GM23338 (cell line): ENCODE results near the gene ENPP5. TPM values are rescaled to one million over a fixed set of nuclear protein-coding genes. Genes with fewer than 3 reads are reported as not detected.

Source experiments
- ATAC-seq: fragments of 200-7000 bp; cut with Tn5 transposase; 3 replicates; pipeline ENCODE4 v1.9.1; 2020
- DNase-seq: peaks from one replicate; pipeline ENCODE4 v3.0.0-alpha.2; 2015; ENCODE audit warnings: low spot score
- H2AFZ ChIP-seq: fragments of 200-600 bp; sonication (generic); 2 replicates; pipeline ENCODE4 v1.8.0; 2016; ENCODE audit warnings: antibody characterized with exemption, mild to moderate bottlenecking, moderate library complexity
- H3F3A ChIP-seq: fragments of 200-600 bp; sonication (generic); replicated peaks from 2 replicates; pipeline ENCODE4 v1.8.0; 2017; ENCODE audit warnings: antibody characterized with exemption, mixed run types, low read depth
- H3K27ac ChIP-seq: fragments of 200-600 bp; sonication (generic); 2 replicates; pipeline ENCODE4 v1.6.1; 2016; ENCODE audit warnings: low read depth
- H3K27me3 ChIP-seq: fragments of 200-600 bp; sonication (generic); 2 replicates; pipeline ENCODE4 v1.8.0; 2016; ENCODE audit warnings: mild to moderate bottlenecking, mixed run types, moderate library complexity; ENCODE audit not compliant: insufficient read depth
- H3K36me3 ChIP-seq: fragments of 200-600 bp; sonication (generic); 2 replicates; pipeline ENCODE4 v1.8.0; 2016; ENCODE audit warnings: mild to moderate bottlenecking; ENCODE audit not compliant: insufficient read depth
- H3K4me1 ChIP-seq: fragments of 200-600 bp; sonication (generic); 2 replicates; pipeline ENCODE4 v1.8.0; 2016; ENCODE audit warnings: mild to moderate bottlenecking, moderate library complexity; ENCODE audit not compliant: insufficient read depth
- H3K4me2 ChIP-seq: fragments of 200-600 bp; sonication (generic); 2 replicates; pipeline ENCODE4 v1.7.1; 2017; ENCODE audit warnings: mixed run types
- H3K4me3 ChIP-seq: fragments of 200-600 bp; sonication (generic); 2 replicates; pipeline ENCODE4 v1.6.1; 2016; ENCODE audit warnings: mixed run types
- H3K79me2 ChIP-seq: fragments of 200-600 bp; sonication (generic); replicated peaks from 2 replicates; pipeline ENCODE4 v1.8.0; 2017; ENCODE audit warnings: mild to moderate bottlenecking; ENCODE audit not compliant: insufficient read depth
- H3K9me2 ChIP-seq: fragments of 200-600 bp; sonication (generic); 2 replicates; pipeline ENCODE4 v1.8.0; 2017; ENCODE audit not compliant: insufficient read depth
- H4K20me1 ChIP-seq: fragments of 200-600 bp; sonication (generic); replicated peaks from 2 replicates; pipeline ENCODE4 v1.8.0; 2017; ENCODE audit warnings: mild to moderate bottlenecking; ENCODE audit not compliant: insufficient read depth
- H3K27ac Mint-ChIP-seq: 2 replicates; pipeline ENCODE4 v1.8.0; 2020; ENCODE audit warnings: inconsistent platforms, mild to moderate bottlenecking, moderate library complexity, mixed read lengths
- H3K27me3 Mint-ChIP-seq: 3 replicates; pipeline ENCODE4 v1.8.0; 2022; ENCODE audit warnings: low read depth, mild to moderate bottlenecking, moderate library complexity, mixed read lengths, inconsistent platforms; ENCODE audit not compliant: insufficient read depth, poor library complexity
- H3K36me3 Mint-ChIP-seq: 3 replicates; pipeline ENCODE4 v1.8.0; 2021; ENCODE audit warnings: low read depth, mild to moderate bottlenecking, inconsistent platforms, moderate library complexity, mixed read lengths
- H3K4me1 Mint-ChIP-seq: 3 replicates; pipeline ENCODE4 v1.8.0; 2020; ENCODE audit warnings: mild to moderate bottlenecking, inconsistent platforms, mixed read lengths
- H3K4me3 Mint-ChIP-seq: 3 replicates; pipeline ENCODE4 v1.8.0; 2021; ENCODE audit warnings: moderate library complexity, mild to moderate bottlenecking, inconsistent platforms, mixed read lengths
- H3K9me3 Mint-ChIP-seq: 3 replicates; pipeline ENCODE4 v1.8.0; 2020; ENCODE audit warnings: moderate library complexity, mild to moderate bottlenecking, inconsistent platforms, mixed read lengths
- CREB1 ChIP-seq: fragments of 250-450 bp; sonication (Bioruptor Pico); IDR thresholded peaks from 2 replicates; pipeline ENCODE4 v1.5.0; 2020; ENCODE audit warnings: low read depth, mild to moderate bottlenecking, moderate library complexity
- CTCF ChIP-seq, 2 experiments: fragments of 200-600 bp in 1 of 2; sonication (generic) in 1 of 2; conservative IDR thresholded peaks; 2 replicates each; pipeline versions ENCODE4 v1.5.1 to v1.6.1; 2016 to 2017; ENCODE audit warnings: antibody characterized with exemption in 2 of 2, low read depth in 2 of 2, mild to moderate bottlenecking in 2 of 2, moderate library complexity in 1 of 2
- ETS1 ChIP-seq: IDR thresholded peaks from 2 replicates; pipeline ENCODE4 v1.6.1; 2016; ENCODE audit warnings: antibody characterized with exemption
- EZH2 ChIP-seq: fragments of 200-600 bp; sonication (generic); IDR thresholded peaks from one replicate; pipeline ENCODE4 v1.8.0; 2017; ENCODE audit warnings: antibody characterized with exemption, mild to moderate bottlenecking, low read depth; ENCODE audit not compliant: unreplicated experiment
- EZH2phosphoT487 ChIP-seq: fragments of 200-600 bp; sonication (generic); IDR thresholded peaks from one replicate; pipeline ENCODE4 v1.8.1; 2018; ENCODE audit warnings: antibody characterized with exemption; ENCODE audit not compliant: unreplicated experiment
- JUNB ChIP-seq: IDR thresholded peaks from one replicate; pipeline ENCODE4 v1.6.1; 2016; ENCODE audit warnings: antibody characterized with exemption; ENCODE audit not compliant: unreplicated experiment
- NANOG ChIP-seq: IDR thresholded peaks from 2 replicates; pipeline ENCODE4 v1.6.1; 2016; ENCODE audit warnings: antibody characterized with exemption, borderline replicate concordance
- POLR2AphosphoS5 ChIP-seq: IDR thresholded peaks from 2 replicates; pipeline ENCODE4 v1.6.1; 2016; ENCODE audit warnings: antibody characterized with exemption, low read depth
- REST ChIP-seq: IDR thresholded peaks from one replicate; pipeline ENCODE4 v1.6.1; 2018; ENCODE audit warnings: antibody characterized with exemption; ENCODE audit not compliant: unreplicated experiment
- STAT1 ChIP-seq: IDR thresholded peaks from one replicate; pipeline ENCODE4 v1.6.1; 2016; ENCODE audit warnings: antibody characterized with exemption; ENCODE audit not compliant: unreplicated experiment
- ZNF114 ChIP-seq: fragments of 250-450 bp; sonication (Bioruptor Pico); IDR thresholded peaks from 2 replicates; pipeline ENCODE4 v1.5.0; 2020; ENCODE audit warnings: mild to moderate bottlenecking, moderate library complexity
- ZNF331 ChIP-seq: fragments of 250-450 bp; sonication (Bioruptor Pico); IDR thresholded peaks from 2 replicates; pipeline ENCODE4 v1.5.0; 2020; ENCODE audit warnings: low read depth, mild to moderate bottlenecking, moderate library complexity
- ZNF462 ChIP-seq: fragments of 250-450 bp; sonication (Bioruptor Pico); IDR thresholded peaks from 2 replicates; pipeline ENCODE4 v1.5.0; 2020; ENCODE audit warnings: mild to moderate bottlenecking, moderate library complexity
- polyA plus RNA-seq: library from polyadenylated mRNA; unstranded; fragments of >200 nt; fragmentation: Nextera tagmentation; extraction: Ambion mirVana; gene quantifications from 2 replicates; pipeline ENCODE4 v1.2.1, GENCODE V29; 2016
- total RNA-seq: library from RNA; depleted of rRNA; stranded (reverse); fragments of >200 nt; shearing (Covaris generic); gene quantifications from 2 replicates; pipeline ENCODE4 v1.2.3, GENCODE V29; 2014

ENPP5 gene
- total and polyA plus RNA-seq, 2 experiments from 2014 or later: 8.5 to 13.0 TPM

- Mint-ChIP-seq H3K4me1 (no peaks in the 10 kb centered on the region), H3K27ac (no peak overlapping the region), H3K9me3 (no peaks in the 10 kb centered on the region), H3K36me3 (no peaks in the 10 kb centered on the region), H3K4me3 (no peak overlapping the region), H3K27me3 (no peaks in the 10 kb centered on the region)
- H3K9me2 ChIP-seq: peaks cover 1% of the 10 kb centered on the region; the same call in 1 of the 2 replicates
- no peaks in the 10 kb centered on the region for H3K27me3 ChIP-seq
- no peak for DNase-seq
- peak overlapping the region; percentile 92 for H2AFZ ChIP-seq
- H3K4me1 ChIP-seq: no peaks in the 10 kb centered on the region
- no peaks in the 10 kb centered on the region for H3K79me2 ChIP-seq
- ATAC-seq: no peak
- no peak overlapping the region for H3K4me3 ChIP-seq
- H3F3A ChIP-seq: no peaks in the 10 kb centered on the region
- H4K20me1 ChIP-seq: no peaks in the 10 kb centered on the region
- no peak overlapping the region for H3K27ac ChIP-seq
- H3K4me2 ChIP-seq: no peak overlapping the region
- H3K36me3 ChIP-seq: no peaks in the 10 kb centered on the region
- no peak for TF ChIP-seq JUNB
- no peak for TF ChIP-seq ZNF462 (CRISPR knock-in tag)
- no peak for TF ChIP-seq REST
- no peak for TF ChIP-seq ZNF114 (CRISPR knock-in tag)
- TF ChIP-seq EZH2: no peak
- no peak for TF ChIP-seq NANOG
- TF ChIP-seq ZNF331 (CRISPR knock-in tag): no peak
- no peak for TF ChIP-seq CTCF (conservative IDR thresholded peaks at IDR 0.05; ENCODE audit: low read depth in 2 of 2)
- TF ChIP-seq CREB1 (CRISPR knock-in tag): no peak
- TF ChIP-seq POLR2AphosphoS5: no peak
- TF ChIP-seq STAT1: no peak
- no peak for TF ChIP-seq EZH2phosphoT487
- no peak for TF ChIP-seq ETS1
Measured at GRCh38 chr6:46190889-46191288, 20.1 kb upstream of the ENPP5 start.
